Natural killer cell (primary cell): ENCODE measurements around the gene ADGRB2. TPM values are rescaled to one million over a fixed set of nuclear protein-coding genes. Genes with fewer than 3 reads are reported as not detected.

Source experiments
- ATAC-seq, 3 donors: fragments of 150-1000 bp in 2 of 3; fragments of 200-7000 bp in 1 of 3; cut with Tn5 transposase; 1 replicate in 1 of 3; 2 replicates in 2 of 3; pipeline ENCODE4 v1.10.0; 2021; ENCODE audit warnings: mild to moderate bottlenecking in 2 of 3, moderate library complexity in 2 of 3
- DNase-seq, 2 donors: peaks; one replicate each; pipeline versions ENCODE4 v3.0.0 to v3.0.0-alpha.2; 2013 to 2021; ENCODE audit warnings: mixed read lengths in 1 of 2
- H3K27ac ChIP-seq: one replicate; pipeline ENCODE4 v1.5.1; 2013; ENCODE audit warnings: mild to moderate bottlenecking, low read length
- H3K27me3 ChIP-seq: one replicate; pipeline ENCODE4 v1.6.1; 2013; ENCODE audit warnings: low read length; ENCODE audit not compliant: control insufficient read depth, insufficient read depth
- H3K36me3 ChIP-seq: one replicate; pipeline ENCODE4 v1.6.1; 2013; ENCODE audit warnings: low read length; ENCODE audit not compliant: control insufficient read depth, insufficient read depth
- H3K4me1 ChIP-seq: one replicate; pipeline ENCODE4 v1.6.1; 2013; ENCODE audit warnings: low read length; ENCODE audit not compliant: control insufficient read depth, insufficient read depth
- H3K4me3 ChIP-seq: one replicate; pipeline ENCODE4 v1.5.1; 2013; ENCODE audit warnings: low read length
- H3K9me3 ChIP-seq: one replicate; pipeline ENCODE4 v1.6.1; 2013; ENCODE audit warnings: low read length; ENCODE audit not compliant: control insufficient read depth, insufficient read depth
- H3K27ac Mint-ChIP-seq, 2 donors: one replicate each; pipeline ENCODE4 v1.8.0; 2022; ENCODE audit warnings: mild to moderate bottlenecking in 2 of 2, mixed read lengths in 2 of 2, moderate library complexity in 1 of 2
- H3K27me3 Mint-ChIP-seq, 2 donors: one replicate each; pipeline ENCODE4 v1.8.0; 2022; ENCODE audit warnings: low read depth in 2 of 2, mixed read lengths in 2 of 2
- H3K36me3 Mint-ChIP-seq: one replicate; pipeline ENCODE4 v1.8.0; 2022; ENCODE audit warnings: mixed read lengths
- H3K4me1 Mint-ChIP-seq, 2 donors: one replicate each; pipeline ENCODE4 v1.8.0; 2022; ENCODE audit warnings: mixed read lengths in 2 of 2
- H3K4me3 Mint-ChIP-seq: one replicate; pipeline ENCODE4 v1.8.0; 2022; ENCODE audit warnings: mild to moderate bottlenecking, moderate library complexity, mixed read lengths
- H3K9me3 Mint-ChIP-seq, 2 donors: one replicate each; pipeline ENCODE4 v1.8.0; 2022; ENCODE audit warnings: mixed read lengths in 2 of 2
- WGBS: methylation state at CpG from one replicate; pipeline ENCODE4 v1.1.7; 2013; ENCODE audit warnings: missing lambda C conversion rate; ENCODE audit not compliant: insufficient coverage; 5-methylcytosine and 5-hydroxymethylcytosine counted together
- intact Hi-C: fragments of 100-400 bp; cut with micrococcal nuclease; formaldehyde crosslinking; loops from one replicate; pipeline ENCODE4 v1.14.2; 2022
- total RNA-seq, 4 donors: library from RNA; stranded (reverse); fragments of 120-200 nt in 1 of 4; gene quantifications; one replicate each; pipeline versions ENCODE4 v1.2.3 to v1.2.4, GENCODE V29; 2013 to 2022
- TF ChIP-seq, protein P1 (sequence below): fragments of 200-600 bp; IDR thresholded peaks from one replicate; pipeline ENCODE4 v1.8.0; 2022; ENCODE audit warnings: antibody characterized with exemption

The ADGRB2 gene
- total RNA-seq, 3 donors from 2014 or later (not counting 1 experiment from before 2014, with no cell fraction given) = 7.6 to 19.9 (median 12.8) TPM

DNA sequence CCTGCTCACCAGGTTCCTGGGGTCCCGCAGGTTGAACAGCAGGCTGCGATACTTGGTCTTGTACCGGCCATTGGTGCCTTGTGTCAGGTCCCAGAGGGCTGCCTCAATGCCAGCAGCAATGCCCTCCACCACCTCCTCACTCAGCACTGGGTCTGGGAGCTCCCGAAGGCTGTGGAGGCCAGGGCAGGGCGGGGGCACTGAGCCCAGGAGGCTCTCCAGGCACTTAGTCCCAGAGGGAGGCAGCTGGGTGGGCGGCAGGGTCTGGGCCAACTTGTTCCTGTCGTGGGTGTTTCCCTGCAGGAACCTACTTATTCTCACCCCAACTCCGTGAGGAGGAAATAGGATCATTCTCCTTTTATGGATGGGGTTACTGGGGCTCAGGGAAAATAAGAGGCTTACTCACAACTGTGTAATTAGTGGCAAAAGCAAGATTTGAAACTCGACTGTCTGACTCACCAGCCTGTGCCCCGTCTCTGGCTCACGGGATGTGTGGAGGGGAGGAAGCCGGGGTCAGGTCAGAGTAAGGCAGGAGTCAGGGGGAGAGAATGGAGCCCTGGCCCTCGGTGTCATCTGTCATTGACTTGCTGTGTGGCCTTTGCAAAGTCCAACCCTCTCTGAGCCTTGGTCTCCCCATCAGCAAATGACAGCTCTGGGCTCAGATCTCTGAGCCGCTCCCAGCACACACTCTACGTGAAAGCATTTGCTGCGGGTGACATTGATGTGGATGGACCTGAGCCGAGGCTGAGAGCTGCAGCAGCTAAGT is 34.5 kb upstream of the ADGRB2 start:
- WGBS = 83% methylated on average over 16 of the region's 17 CpGs
- intact Hi-C loops = no loop called here
- peaks cover 4 to 9% of the 10 kb centered on the region in 2 donors for H3K4me1 Mint-ChIP-seq
- Histone ChIP-seq H3K9me3 (no peaks in the 10 kb centered on the region), H3K4me1 (no peaks in the 10 kb centered on the region), H3K27ac (no peak overlapping the region), H3K36me3 (no peaks in the 10 kb centered on the region), H3K4me3 (no peak overlapping the region), H3K27me3 (no peaks in the 10 kb centered on the region)
- H3K27ac Mint-ChIP-seq = no peak overlapping the region
- no peak overlapping the region for H3K4me3 Mint-ChIP-seq
- H3K9me3 Mint-ChIP-seq = no peaks in the 10 kb centered on the region
- H3K27me3 Mint-ChIP-seq = peaks cover 0 to 8% of the 10 kb centered on the region in 2 donors
- ATAC-seq (no peak), DNase-seq (peak in 1 of 2 donors; percentile 12)
- TF ChIP-seq, protein P1, sequence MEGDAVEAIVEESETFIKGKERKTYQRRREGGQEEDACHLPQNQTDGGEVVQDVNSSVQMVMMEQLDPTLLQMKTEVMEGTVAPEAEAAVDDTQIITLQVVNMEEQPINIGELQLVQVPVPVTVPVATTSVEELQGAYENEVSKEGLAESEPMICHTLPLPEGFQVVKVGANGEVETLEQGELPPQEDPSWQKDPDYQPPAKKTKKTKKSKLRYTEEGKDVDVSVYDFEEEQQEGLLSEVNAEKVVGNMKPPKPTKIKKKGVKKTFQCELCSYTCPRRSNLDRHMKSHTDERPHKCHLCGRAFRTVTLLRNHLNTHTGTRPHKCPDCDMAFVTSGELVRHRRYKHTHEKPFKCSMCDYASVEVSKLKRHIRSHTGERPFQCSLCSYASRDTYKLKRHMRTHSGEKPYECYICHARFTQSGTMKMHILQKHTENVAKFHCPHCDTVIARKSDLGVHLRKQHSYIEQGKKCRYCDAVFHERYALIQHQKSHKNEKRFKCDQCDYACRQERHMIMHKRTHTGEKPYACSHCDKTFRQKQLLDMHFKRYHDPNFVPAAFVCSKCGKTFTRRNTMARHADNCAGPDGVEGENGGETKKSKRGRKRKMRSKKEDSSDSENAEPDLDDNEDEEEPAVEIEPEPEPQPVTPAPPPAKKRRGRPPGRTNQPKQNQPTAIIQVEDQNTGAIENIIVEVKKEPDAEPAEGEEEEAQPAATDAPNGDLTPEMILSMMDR = no peak
- H3K36me3 Mint-ChIP-seq = no peaks in the 10 kb centered on the region

DNA sequence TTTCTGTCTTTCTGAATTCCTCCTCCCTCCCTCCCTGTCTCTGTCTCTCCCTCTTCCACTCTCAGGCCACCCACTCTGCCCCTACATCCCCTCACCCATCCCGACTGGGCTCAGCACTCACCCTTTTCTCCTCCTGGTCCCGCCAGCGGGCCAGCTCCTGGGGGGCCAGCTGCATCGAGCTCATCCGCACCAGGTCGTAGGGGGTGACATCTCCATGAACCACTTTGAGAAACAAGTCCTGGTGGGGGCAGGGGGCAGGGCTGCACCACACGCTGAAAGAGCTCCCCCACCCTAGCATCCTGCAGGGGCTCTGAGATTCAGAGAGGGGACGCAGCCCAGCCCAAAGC is 33.9 kb upstream of the ADGRB2 start:
- no peak overlapping the region for H3K27ac Mint-ChIP-seq
- 81% methylated on average over 8 of the region's 8 CpGs for WGBS

DNA sequence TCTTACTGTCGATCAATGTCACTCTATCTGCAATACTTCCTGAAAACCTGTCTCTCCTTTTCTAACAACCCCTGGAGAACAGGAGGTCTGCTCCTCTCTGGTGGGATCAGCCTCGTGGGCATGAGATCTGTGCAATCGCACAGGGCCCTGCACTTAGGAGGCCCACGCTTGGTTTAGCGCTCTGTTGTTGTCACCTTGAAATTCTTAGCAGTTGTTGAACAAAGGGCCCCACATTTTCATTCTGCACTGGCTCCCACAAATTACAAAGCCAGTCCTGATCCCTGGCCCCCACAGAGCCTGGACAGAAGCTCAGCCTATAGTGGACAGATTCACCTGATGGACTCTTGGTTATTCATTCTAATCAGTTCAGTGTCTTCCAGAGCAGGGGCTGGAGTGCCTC is 33.1 kb upstream of the ADGRB2 start:
- Mint-ChIP-seq H3K27me3 (peaks cover 0 to 6% of the 10 kb centered on the region in 2 donors), H3K4me1 (peaks cover 2 to 7% of the 10 kb centered on the region in 2 donors), H3K36me3 (no peaks in the 10 kb centered on the region), H3K27ac (no peak overlapping the region), H3K9me3 (no peaks in the 10 kb centered on the region), H3K4me3 (no peak overlapping the region)
- Histone ChIP-seq H3K4me1 (no peaks in the 10 kb centered on the region), H3K36me3 (no peaks in the 10 kb centered on the region), H3K4me3 (no peak overlapping the region), H3K9me3 (no peaks in the 10 kb centered on the region), H3K27me3 (no peaks in the 10 kb centered on the region), H3K27ac (no peak overlapping the region)
- no peak for DNase-seq
- intact Hi-C loops = no loop called here
- TF ChIP-seq, protein P1 = no peak
- 90% methylated on average over 5 of the region's 5 CpGs for WGBS
- ATAC-seq = no peak

More for the DNA sequence above, 33.9 kb upstream of the ADGRB2 start:
- Mint-ChIP-seq H3K4me3 (no peak overlapping the region), H3K9me3 (no peaks in the 10 kb centered on the region), H3K4me1 (peaks cover 4 to 9% of the 10 kb centered on the region in 2 donors), H3K36me3 (no peaks in the 10 kb centered on the region), H3K27me3 (peaks cover 0 to 6% of the 10 kb centered on the region in 2 donors)
- DNase-seq = peak in 1 of 2 donors; percentile 7
- H3K27ac ChIP-seq = no peak overlapping the region
- no peak overlapping the region for H3K4me3 ChIP-seq
- no peak for ATAC-seq
- H3K9me3 ChIP-seq = no peaks in the 10 kb centered on the region
- no peaks in the 10 kb centered on the region for H3K36me3 ChIP-seq
- no peaks in the 10 kb centered on the region for H3K27me3 ChIP-seq
- intact Hi-C loops = no loop called here
- TF ChIP-seq, protein P1 = no peak
- no peaks in the 10 kb centered on the region for H3K4me1 ChIP-seq

DNA sequence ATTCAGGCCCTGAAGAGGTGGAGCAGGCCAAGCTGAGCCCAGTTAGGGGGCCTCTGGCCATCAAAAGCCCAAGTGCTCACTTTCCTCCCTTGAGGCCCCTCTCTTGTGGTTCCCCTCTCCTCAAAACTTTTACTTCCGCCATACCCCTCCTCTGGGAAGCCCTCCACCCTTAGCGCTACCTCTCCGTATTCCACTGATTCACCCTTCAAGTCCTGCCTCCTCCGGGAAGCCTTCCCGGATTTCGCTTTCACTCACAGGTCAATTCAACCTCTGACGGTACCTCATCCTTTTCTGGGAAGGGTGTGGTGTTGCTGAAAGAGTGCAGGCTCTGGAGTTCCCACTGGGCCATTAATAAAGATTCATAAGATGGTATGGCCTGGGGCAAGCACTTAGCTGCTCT is 32.6 kb upstream of the ADGRB2 start:
- H3K27ac ChIP-seq = no peak overlapping the region
- H3K27me3 ChIP-seq = no peaks in the 10 kb centered on the region
- Mint-ChIP-seq H3K27ac (no peak overlapping the region), H3K9me3 (no peaks in the 10 kb centered on the region), H3K4me1 (peaks cover 0 to 5% of the 10 kb centered on the region in 2 donors), H3K36me3 (no peaks in the 10 kb centered on the region), H3K4me3 (no peak overlapping the region), H3K27me3 (peaks cover 0 to 6% of the 10 kb centered on the region in 2 donors)
- TF ChIP-seq, protein P1 = no peak
- ATAC-seq (no peak), DNase-seq (peak in 1 of 2 donors; percentile 9)
- WGBS = 99% methylated on average over 7 of the region's 7 CpGs
- H3K4me3 ChIP-seq = no peak overlapping the region
- no peaks in the 10 kb centered on the region for H3K4me1 ChIP-seq
- no peaks in the 10 kb centered on the region for H3K36me3 ChIP-seq
- H3K9me3 ChIP-seq = no peaks in the 10 kb centered on the region
- intact Hi-C loops = no loop called here
